ENCODE results near the gene PPM1D.

DNA sequence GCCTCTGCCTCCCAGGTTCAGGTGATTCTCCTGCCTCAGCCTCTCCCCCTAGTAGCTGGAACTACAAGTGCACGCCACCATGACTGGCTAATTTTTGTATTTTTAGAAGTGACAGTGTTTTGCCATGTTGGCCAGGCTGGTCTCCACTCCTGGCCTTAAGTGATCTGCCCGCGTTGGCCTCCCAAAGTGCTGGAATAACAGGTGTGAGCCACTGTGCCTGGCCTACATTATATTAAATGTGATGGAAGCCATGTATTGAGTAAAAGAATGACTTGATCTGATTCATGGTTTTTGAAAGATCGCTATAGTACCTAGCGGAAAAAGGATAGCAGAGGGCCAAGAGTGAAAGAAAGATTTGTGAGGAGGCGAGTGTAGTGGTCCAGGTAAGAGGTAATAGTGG is 2.7 kb upstream of the PPM1D start:
- TF ChIP-seq ZNF274 (IDR thresholded peaks at IDR 0.05; ENCODE audit: low read depth, low read length) = no peak
- no peak for TF ChIP-seq YY1 (IDR thresholded peaks at IDR 0.05; ENCODE audit: insufficient read depth, insufficient read length)

Measured in NT2/D1 (cell line).